GOT3 (cell line): ENCODE results near the gene CYLD.

Source experiments
- DNase-seq: peaks from one replicate; lab custom pipeline; 2025; ENCODE audit warnings: mixed read lengths; lab: John Stamatoyannopoulos, UW

CYLD gene

GRCh38 chr16:50740736-50741135, 1.1 kb upstream of the CYLD start:
- no peak for DNase-seq

GRCh38 chr16:50741225-50741780, 583 bp upstream of the CYLD start:
- DNase-seq, result no peak

- DNase-seq, result no peak
Observed at GRCh38 chr16:50742576-50743200, 802 bp downstream of the CYLD start.

- no peak for DNase-seq
Observed at GRCh38 chr16:50743581-50744225, 1.8 kb downstream of the CYLD start.

- no peak for DNase-seq
Observed at GRCh38 chr16:50744881-50745280, 3.0 kb downstream of the CYLD start.

GRCh38 chr16:50745940-50746339, 4.1 kb downstream of the CYLD start:
- DNase-seq, result no peak

GRCh38 chr16:50747207-50747956, 5.5 kb downstream of the CYLD start:
- DNase-seq, result no peak

- no peak for DNase-seq
Observed at GRCh38 chr16:50751528-50751927, 9.6 kb downstream of the CYLD start.

- DNase-seq, result no peak
Observed at GRCh38 chr16:50752471-50753235, 10.8 kb downstream of the CYLD start.

GRCh38 chr16:50756473-50756872, 14.6 kb downstream of the CYLD start:
- no peak for DNase-seq

GRCh38 chr16:50761267-50761666, 19.4 kb downstream of the CYLD start:
- no peak for DNase-seq

GRCh38 chr16:50762241-50762640, 20.4 kb downstream of the CYLD start:
- DNase-seq, result no peak

- no peak for DNase-seq
Observed at GRCh38 chr16:50763211-50763610, 21.3 kb downstream of the CYLD start.

- no peak for DNase-seq
Observed at GRCh38 chr16:50765260-50765659, 23.4 kb downstream of the CYLD start.

GRCh38 chr16:50765861-50766260, 24.0 kb downstream of the CYLD start:
- no peak for DNase-seq

- DNase-seq, result no peak
Observed at GRCh38 chr16:50767197-50767596, 25.3 kb downstream of the CYLD start.

- DNase-seq, result no peak
Observed at GRCh38 chr16:50771366-50771765, 29.5 kb downstream of the CYLD start.

GRCh38 chr16:50774405-50774804, 32.5 kb downstream of the CYLD start:
- DNase-seq, result no peak

- DNase-seq, result no peak
Observed at GRCh38 chr16:50774960-50775359, 33.1 kb downstream of the CYLD start.

- DNase-seq, result no peak
Observed at GRCh38 chr16:50776037-50776436, 34.2 kb downstream of the CYLD start.

- no peak for DNase-seq
Observed at GRCh38 chr16:50778284-50779163, 36.6 kb downstream of the CYLD start.
